ENCODE measurements around the gene IL15RA.
"Not testable (repeated sequence)": the region's sequence is repeated elsewhere in the genome, so short reads cannot be mapped to it uniquely, and the experiment has no call there.

IL15RA gene

DNA sequence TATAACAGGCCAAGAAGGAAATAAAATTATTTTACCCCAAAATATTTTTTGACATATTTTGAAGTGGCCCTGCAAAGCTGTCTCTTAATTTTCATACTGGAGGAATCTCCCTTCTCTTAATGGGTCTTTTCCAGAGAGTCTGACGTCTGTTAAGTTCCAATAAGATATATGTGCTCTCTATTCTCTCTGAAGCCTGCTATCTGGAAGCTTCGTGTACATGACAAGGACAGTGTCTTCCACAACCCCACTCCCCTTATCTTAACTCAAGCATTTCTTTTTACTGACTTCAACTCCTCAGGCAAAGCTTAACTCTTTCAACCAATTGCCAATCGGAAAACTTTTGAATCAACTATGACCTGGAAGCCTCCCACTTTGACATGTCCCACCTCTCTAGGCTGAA lies 29.2 kb upstream of the IL15RA start:
- no peak for DNase-seq (ENCODE audit: low spot score)

DNA sequence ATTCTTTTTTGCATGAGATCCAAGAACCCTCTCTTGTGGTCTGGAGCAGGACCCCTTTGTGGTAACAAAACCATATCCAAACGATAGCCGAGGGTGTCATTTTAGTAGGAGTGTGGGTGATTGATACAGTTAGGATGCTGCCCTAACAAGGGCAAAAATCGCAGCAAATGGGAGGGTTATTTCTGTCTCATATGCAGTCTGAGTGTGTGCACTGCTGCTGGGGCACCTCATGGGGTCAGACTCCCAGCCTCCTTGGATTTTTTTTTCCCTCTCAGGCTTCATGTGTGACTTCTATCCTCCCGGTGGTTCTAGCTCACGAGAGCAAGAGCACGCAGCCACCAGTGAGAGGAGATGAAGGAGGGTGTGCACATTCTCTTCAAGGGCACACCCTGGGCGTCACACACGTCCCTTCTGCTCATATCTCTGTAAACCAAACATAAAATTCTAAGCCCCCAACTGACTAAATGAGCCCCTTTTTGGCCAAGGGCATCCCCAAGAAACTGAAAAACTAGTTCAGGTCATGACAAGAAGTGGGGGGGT lies 28.6 kb upstream of the IL15RA start:
- no peak for DNase-seq (ENCODE audit: low spot score)

DNA sequence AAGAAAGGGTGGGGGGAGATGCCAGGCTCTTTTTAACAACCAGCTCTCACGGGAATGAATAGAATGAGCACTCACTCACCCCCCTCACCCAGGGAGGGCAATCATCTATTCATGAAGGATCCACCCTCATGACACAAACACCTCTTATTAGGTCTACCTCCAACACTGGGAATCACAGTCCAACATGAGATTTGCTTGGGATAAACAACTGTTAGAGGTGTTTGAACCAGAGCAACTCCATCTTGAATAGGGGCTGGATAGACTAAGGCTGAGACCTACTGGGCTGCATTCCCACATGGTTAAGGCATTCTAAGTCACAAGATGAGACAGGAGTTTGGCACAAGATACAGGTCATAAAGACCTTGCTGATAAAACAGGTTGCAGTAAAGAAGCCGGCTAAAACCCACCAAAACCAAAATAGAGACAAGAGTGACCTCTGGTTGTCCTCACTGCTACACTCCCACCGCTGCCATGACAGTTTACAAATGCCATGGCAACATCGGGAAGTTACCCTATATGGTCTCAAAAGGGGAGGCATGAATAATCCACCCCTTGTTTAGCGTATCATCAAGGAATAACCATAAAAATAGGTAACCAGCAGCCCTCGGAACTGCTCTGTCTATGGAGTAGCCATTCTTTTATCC lies 27.9 kb upstream of the IL15RA start:
- not testable (repeated sequence) for DNase-seq (ENCODE audit: low spot score)

DNA sequence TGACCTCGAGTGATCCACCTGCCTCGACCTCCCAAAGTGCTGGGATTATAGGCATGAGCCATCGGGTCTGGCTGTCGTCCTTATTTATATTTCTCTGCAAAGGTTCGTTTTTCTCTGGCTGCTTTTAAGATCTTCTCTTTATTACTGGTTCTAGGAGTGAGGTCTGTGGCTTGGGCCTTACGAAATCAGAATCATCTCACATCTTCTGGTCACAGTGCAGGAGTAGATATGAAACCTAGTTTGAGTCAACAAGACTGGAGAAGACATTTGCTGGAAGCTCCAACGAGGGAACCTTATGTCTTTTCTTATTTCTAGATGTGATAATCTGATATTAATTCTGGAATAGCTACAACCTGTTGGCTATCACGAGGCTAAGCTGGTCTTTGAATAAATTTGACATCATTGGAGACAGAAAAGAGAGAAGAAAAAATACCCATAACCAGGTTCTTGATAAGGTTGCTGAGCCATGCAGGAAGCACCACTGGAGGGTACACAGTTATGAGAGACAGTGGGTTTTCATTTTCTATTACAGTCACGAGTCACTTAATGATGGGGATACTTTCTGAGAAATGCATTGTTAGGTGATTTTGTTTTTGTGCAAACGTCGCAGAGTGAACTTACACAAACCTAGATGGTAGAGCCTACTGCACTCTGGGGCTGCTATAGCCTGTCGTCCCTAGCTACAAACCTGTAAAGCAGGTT lies 25.6 kb upstream of the IL15RA start:
- no peak for DNase-seq (ENCODE audit: low spot score)

DNA sequence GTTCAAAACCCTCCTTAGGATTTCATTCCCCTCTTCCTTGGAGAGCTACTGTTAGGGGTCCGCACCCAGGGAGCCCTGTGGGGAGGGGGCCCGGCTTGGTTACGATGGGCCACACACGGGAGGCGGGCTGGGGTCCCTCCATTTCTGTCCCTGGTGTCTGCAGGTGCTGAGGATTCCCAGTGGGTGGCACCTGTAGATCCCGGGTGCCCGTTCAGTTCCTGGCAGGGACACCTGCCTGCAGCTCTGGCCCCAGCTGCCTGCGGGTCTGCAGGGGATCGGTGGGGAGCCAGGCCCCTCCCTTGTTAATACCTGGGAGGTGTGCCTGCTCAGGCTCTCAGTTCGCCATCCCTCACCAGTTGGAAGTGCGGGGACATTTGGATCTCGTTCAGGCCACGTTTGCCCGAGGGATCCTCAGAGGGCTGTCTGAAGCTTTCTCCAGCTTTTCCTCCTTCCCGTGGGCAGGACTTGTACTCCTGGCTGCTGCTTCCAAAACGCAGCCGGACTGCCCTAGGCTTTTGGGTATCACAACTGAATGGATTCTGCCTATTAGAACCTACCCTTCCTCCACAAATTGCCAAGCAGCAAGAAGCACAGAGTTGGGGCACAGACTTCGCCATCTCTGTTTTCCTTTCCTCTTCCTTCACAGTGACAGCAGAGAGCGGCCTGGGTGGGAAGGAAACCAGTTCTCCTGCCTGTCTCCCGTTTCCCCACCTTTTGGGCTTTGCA lies 22.3 kb upstream of the IL15RA start:
- no peak for DNase-seq (ENCODE audit: low spot score)

DNA sequence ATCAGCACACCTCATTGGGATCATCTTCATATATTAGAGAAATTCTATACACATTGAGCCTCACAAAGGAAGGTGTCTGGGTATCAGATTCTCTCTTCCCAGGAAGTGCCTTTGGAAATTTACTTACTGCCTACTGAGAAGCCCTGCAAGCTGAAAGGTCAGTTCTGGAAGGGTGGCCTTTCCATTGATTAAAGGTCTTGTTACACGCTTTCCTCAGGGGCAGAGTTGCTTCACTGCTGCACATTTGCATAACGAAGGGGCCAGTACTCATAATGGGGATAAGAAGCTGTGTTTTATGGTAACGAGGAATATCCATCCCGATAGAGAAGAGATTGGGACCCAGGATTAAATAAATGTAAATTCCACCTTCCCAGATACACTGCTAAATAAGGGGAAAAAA lies 19.4 kb upstream of the IL15RA start:
- DNase-seq (ENCODE audit: low spot score) = no peak

- no peak for DNase-seq (ENCODE audit: low spot score)
Measured at GRCh38 chr10:5992398-5992797, 15.1 kb upstream of the IL15RA start.

GRCh38 chr10:5991708-5992107 lies 14.4 kb upstream of the IL15RA start:
- DNase-seq (ENCODE audit: low spot score) = no peak

- DNase-seq (ENCODE audit: low spot score) = no peak
Measured at GRCh38 chr10:5989756-5990155, 12.4 kb upstream of the IL15RA start.

GRCh38 chr10:5988336-5988920 lies 11.1 kb upstream of the IL15RA start:
- DNase-seq (ENCODE audit: low spot score) = no peak

DNA sequence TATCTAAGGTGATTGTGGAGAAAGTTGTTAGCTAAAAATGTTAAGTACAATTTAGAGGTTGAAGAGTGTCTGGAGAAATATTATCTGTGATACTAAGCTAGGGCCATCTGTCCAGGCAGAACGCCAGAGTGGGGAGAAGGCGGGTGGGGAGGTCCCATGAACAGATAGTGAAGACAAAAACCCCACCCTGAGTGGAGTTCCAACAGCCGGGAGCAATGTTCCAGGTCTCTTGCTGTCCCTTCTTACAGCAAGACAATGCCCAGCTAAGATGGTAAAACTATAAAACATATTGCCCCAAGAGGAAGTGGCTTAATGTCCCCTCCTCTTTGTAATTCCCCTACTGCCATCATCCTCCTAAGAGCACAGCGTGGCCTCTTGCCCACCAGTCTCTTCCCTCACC lies 10.4 kb upstream of the IL15RA start:
- DNase-seq (ENCODE audit: low spot score) = no peak

GRCh38 chr10:5985029-5985428 lies 7.7 kb upstream of the IL15RA start:
- no peak for DNase-seq (ENCODE audit: low spot score)

GRCh38 chr10:5983774-5984173 lies 6.4 kb upstream of the IL15RA start:
- no peak for DNase-seq (ENCODE audit: low spot score)

DNA sequence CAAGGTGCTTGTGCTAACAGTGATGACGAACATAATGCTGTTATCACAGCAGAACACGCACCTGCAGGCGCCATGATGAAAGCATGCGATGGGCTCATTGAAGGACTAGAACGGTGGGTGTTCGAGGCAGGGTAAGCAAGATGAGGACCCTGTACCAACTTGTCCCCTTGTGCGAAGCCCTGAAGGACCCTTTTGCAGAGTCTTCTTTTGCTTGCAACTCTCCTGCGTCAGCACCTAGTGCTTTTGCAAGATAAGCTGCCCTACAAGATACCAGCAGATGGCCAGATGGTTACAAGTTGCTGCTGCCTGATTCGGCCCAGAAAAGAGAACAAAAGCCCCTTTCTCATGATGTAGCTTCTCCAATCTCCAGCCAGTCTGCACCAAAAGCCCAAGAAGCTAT lies 4.2 kb upstream of the IL15RA start:
- no peak for DNase-seq (ENCODE audit: low spot score)

- DNase-seq (ENCODE audit: low spot score) = no peak
Measured at GRCh38 chr10:5978230-5978489, 817 bp upstream of the IL15RA start.

- DNase-seq (ENCODE audit: low spot score) = peak; percentile 64
Measured at GRCh38 chr10:5976512-5977470, 552 bp downstream of the IL15RA start.

DNA sequence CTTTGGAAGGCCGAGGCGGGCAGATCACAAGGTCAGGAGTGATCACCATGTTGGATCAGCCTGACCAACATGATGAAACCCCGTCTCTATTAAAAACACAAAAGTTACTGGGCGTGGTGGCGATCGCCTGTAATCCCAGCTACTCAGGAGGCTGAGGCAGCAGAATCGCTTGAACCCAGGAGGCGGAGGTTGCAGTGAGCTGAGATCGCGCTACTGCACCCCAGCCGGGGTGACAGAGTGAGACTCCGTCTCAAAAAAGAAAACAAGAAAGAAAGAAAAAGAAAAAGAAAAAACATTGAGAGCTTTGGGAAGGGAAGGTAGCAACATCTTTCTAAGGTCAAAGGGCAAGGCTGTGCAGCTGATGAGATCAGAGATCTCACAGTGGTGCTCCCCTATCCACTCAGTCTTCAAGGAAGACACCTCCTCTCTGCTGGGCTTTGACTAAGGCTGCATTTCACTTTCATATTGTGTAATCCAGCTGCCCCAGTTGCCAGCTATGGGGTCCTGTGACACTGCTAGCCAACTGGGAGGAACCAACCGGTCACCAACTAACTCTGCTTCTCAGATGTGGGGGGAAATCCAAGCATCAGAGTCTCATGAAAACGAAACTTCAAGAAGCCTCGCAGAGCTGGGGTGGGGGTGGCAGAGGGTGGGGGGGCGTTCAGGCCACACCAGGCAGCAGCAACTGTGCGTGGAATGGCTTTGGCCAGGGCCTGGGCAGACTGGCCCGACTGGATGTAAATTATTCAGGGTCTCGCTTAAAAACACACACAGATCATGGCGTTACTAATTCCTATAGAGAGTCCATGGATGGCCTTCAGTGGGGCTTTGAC lies 1.5 kb downstream of the IL15RA start:
- DNase-seq (ENCODE audit: low spot score) = peak; percentile 65

DNA sequence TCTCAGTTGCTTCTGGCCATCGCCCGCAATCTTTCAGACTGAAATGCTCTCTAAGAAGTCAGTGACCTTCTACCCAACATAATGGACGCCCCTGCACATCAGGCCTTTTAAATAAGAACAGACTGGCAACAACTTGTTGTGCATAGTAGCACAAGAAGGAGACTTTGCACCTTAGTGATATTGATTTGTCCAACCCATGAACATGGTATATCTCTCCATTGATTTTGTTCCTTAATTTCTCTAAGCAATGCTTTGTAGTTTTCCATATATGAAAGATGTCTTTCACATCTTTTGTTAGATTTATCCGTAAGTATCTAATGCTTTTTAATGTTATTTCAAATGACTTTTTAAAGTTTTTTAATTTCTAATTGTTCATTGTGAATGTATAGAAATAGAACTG lies 4.3 kb downstream of the IL15RA start:
- no peak for DNase-seq (ENCODE audit: low spot score)

GRCh38 chr10:5971886-5972285 lies 5.5 kb downstream of the IL15RA start:
- DNase-seq (ENCODE audit: low spot score) = no peak

DNA sequence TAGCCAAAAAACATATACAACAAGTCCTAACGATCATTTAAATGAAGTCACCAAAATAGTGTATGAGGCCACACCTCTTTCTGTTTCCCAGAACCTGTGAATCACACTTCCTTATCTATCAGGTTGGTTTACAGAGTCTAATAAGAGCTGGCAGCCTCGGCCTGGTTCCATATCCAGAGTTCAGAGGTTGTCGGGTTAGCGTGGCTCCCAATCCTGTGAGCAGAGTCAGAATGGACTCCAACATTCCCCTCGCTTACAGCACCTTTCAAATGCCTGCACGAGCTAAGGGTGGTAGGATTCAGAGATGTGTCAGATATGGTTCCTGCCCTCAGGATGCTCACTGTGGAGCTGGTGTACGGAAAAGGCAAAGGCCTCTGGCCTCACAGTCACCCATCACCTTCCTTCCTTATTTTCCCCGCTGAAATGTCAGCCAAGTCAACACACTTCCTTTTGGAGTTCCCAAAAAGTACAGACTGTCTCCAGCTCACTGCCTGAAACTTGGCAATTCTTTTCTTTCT lies 6.0 kb downstream of the IL15RA start:
- no peak for DNase-seq (ENCODE audit: low spot score)

DNA sequence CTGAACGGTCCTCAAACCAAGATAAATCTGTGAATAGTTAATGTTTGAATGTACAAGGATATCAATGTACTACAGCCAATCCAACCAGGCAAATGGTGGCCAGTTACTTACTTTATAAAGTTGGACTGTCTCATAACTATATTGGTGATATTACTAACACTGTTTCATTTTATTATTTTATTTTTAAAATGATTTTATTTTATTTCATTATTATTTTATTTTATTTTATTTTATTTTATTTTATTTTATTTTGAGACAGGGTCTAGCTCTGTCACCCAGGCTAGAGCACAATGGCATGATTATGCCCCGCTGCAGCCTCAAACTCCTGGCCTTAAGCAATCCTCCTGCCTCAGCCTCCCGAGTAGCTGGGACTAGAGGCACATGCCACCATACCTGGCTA lies 6.8 kb downstream of the IL15RA start:
- DNase-seq (ENCODE audit: low spot score) = no peak
